RPMI8226 (cell line): ENCODE data around the gene TEX10.
"Not testable (repeated sequence)": the region's sequence is repeated elsewhere in the genome, so short reads cannot be mapped to it uniquely, and the experiment has no call there.

ENCODE experiments used
- DNase-seq: peaks from one replicate; pipeline ENCODE4 v3.0.0-alpha.2; 2015

TEX10 gene

GRCh38 chr9:100352727-100353505 lies at the start of gene TEX10:
Gene TEX10 (minus strand): TSS chr9:100352942. CDS start chr9:100349363, 3,579 bp downstream.
- DNase-seq: peak; percentile 90

GRCh38 chr9:100401042-100401441 lies 48.3 kb upstream of the TEX10 start:
- no peak for DNase-seq

GRCh38 chr9:100397529-100398266 lies 45.0 kb upstream of the TEX10 start:
- no peak for DNase-seq

- no peak for DNase-seq
Measured at GRCh38 chr9:100396769-100397168, 44.0 kb upstream of the TEX10 start.

GRCh38 chr9:100394816-100395215 lies 42.1 kb upstream of the TEX10 start:
- DNase-seq: no peak

GRCh38 chr9:100394032-100394695 lies 41.4 kb upstream of the TEX10 start:
- DNase-seq: no peak

GRCh38 chr9:100392989-100393388 lies 40.2 kb upstream of the TEX10 start:
- not testable (repeated sequence) for DNase-seq

- no peak for DNase-seq
Measured at GRCh38 chr9:100379862-100380261, 27.1 kb upstream of the TEX10 start.

GRCh38 chr9:100377015-100377414 lies 24.3 kb upstream of the TEX10 start:
- no peak for DNase-seq

GRCh38 chr9:100375658-100376057 lies 22.9 kb upstream of the TEX10 start:
- DNase-seq: no peak

GRCh38 chr9:100372648-100373047 lies 19.9 kb upstream of the TEX10 start:
- DNase-seq: no peak

- DNase-seq: no peak
Measured at GRCh38 chr9:100370064-100370723, 17.5 kb upstream of the TEX10 start.

- DNase-seq: no peak
Measured at GRCh38 chr9:100368672-100369071, 15.9 kb upstream of the TEX10 start.

- DNase-seq: no peak
Measured at GRCh38 chr9:100366121-100366520, 13.4 kb upstream of the TEX10 start.

- no peak for DNase-seq
Measured at GRCh38 chr9:100364013-100364412, 11.3 kb upstream of the TEX10 start.

- no peak for DNase-seq
Measured at GRCh38 chr9:100359057-100359456, 6.3 kb upstream of the TEX10 start.

GRCh38 chr9:100357501-100357900 lies 4.8 kb upstream of the TEX10 start:
- DNase-seq: no peak

GRCh38 chr9:100355561-100355960 lies 2.8 kb upstream of the TEX10 start:
- DNase-seq: no peak

GRCh38 chr9:100354121-100354800 lies 1.5 kb upstream of the TEX10 start:
- no peak for DNase-seq

- peak; percentile 26 for DNase-seq
Measured at GRCh38 chr9:100352201-100352726, 478 bp downstream of the TEX10 start.

- DNase-seq: no peak
Measured at GRCh38 chr9:100351508-100351907, 1.2 kb downstream of the TEX10 start.

GRCh38 chr9:100350188-100350587 lies 2.6 kb downstream of the TEX10 start:
- DNase-seq: no peak
